ENCODE measurements around the gene SFTPD.

Gene SFTPD

DNA sequence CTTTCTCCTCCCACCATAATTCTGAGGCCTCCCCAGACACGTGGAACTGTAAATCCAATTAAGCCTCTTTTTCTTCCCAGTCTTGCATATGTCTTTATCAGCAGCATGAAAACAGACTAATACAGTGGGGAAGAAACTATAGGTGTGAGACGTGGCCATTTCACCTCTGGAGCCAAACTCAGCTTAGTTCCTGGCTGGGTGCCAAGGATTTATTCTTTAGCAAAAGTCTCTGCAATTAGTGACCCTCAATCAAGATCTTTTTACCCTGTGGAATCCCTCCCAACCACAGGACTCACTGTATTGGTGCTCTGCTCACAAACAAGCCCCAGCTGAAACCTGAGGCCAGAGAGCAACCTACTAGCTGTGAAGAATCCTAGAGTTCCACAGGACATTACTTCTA, 28.1 kb upstream of the SFTPD start:
- TF ChIP-seq, protein P1, sequence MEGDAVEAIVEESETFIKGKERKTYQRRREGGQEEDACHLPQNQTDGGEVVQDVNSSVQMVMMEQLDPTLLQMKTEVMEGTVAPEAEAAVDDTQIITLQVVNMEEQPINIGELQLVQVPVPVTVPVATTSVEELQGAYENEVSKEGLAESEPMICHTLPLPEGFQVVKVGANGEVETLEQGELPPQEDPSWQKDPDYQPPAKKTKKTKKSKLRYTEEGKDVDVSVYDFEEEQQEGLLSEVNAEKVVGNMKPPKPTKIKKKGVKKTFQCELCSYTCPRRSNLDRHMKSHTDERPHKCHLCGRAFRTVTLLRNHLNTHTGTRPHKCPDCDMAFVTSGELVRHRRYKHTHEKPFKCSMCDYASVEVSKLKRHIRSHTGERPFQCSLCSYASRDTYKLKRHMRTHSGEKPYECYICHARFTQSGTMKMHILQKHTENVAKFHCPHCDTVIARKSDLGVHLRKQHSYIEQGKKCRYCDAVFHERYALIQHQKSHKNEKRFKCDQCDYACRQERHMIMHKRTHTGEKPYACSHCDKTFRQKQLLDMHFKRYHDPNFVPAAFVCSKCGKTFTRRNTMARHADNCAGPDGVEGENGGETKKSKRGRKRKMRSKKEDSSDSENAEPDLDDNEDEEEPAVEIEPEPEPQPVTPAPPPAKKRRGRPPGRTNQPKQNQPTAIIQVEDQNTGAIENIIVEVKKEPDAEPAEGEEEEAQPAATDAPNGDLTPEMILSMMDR (IDR thresholded peaks at IDR 0.05; ENCODE audit: low read depth, low read length): no peak
- no peak overlapping the region for H3K4me3 ChIP-seq (ENCODE audit: low read depth, low read length)

- TF ChIP-seq, protein P1 (IDR thresholded peaks at IDR 0.05; ENCODE audit: low read depth, low read length): no peak
- no peak overlapping the region for H3K4me3 ChIP-seq (ENCODE audit: low read depth, low read length)
Observed at GRCh38 chr10:79970062-79970461, 21.2 kb upstream of the SFTPD start.

GRCh38 chr10:79947787-79948424, 999 bp downstream of the SFTPD start:
- no peak overlapping the region for H3K4me3 ChIP-seq (ENCODE audit: low read depth, low read length)
- TF ChIP-seq, protein P1 (IDR thresholded peaks at IDR 0.05; ENCODE audit: low read depth, low read length): no peak

DNA sequence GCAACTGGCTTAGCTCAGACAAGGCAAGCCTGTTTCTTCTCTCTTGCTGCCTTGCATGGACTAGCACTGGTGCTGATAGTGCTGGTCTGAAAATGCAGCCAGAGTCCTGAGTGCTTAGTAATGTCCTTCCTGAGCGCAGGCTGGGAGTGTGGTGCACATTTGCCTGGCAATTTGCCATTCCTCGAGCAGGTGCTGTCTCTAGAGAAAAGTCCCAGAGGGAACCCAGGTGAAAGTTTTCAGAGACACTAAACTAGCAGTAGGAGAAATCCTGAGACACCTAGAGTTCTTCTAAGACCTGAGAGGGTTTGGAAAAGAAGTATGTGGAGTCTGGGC, 1.9 kb downstream of the SFTPD start:
- no peak overlapping the region for H3K4me3 ChIP-seq (ENCODE audit: low read depth, low read length)
- TF ChIP-seq, protein P1 (IDR thresholded peaks at IDR 0.05; ENCODE audit: low read depth, low read length): no peak

GRCh38 chr10:79946271-79947082, 2.4 kb downstream of the SFTPD start:
- TF ChIP-seq, protein P1 (IDR thresholded peaks at IDR 0.05; ENCODE audit: low read depth, low read length): no peak

GRCh38 chr10:79944428-79945395, 4.2 kb downstream of the SFTPD start:
- TF ChIP-seq, protein P1 (IDR thresholded peaks at IDR 0.05; ENCODE audit: low read depth, low read length): no peak
- no peak overlapping the region for H3K4me3 ChIP-seq (ENCODE audit: low read depth, low read length)

More at GRCh38 chr10:79946271-79947082, 2.4 kb downstream of the SFTPD start:
- H3K4me3 ChIP-seq (ENCODE audit: low read depth, low read length): no peak overlapping the region

Data from WI38 (cell line).